GM12873 (cell line): ENCODE results near the gene GMPS.

Source experiments
- CTCF ChIP-seq: IDR thresholded peaks from 2 replicates; pipeline ENCODE4 v1.5.1; 2012; ENCODE audit warnings: low read depth, mild to moderate bottlenecking, moderate library complexity, low read length, control low read depth; ENCODE audit not compliant: insufficient read depth; ENCODE audit errors: missing control alignments

Gene GMPS

GRCh38 chr3:155949453-155950217 lies 79.2 kb downstream of the GMPS start:
- no peak for TF ChIP-seq CTCF

GRCh38 chr3:155956508-155957411 lies 86.3 kb downstream of the GMPS start:
- TF ChIP-seq CTCF: no peak

GRCh38 chr3:155957412-155957880 lies 87.0 kb downstream of the GMPS start:
- no peak for TF ChIP-seq CTCF

GRCh38 chr3:155958676-155959075 lies 88.2 kb downstream of the GMPS start:
- no peak for TF ChIP-seq CTCF

- no peak for TF ChIP-seq CTCF
Measured at GRCh38 chr3:155960060-155960459, 89.6 kb downstream of the GMPS start.

GRCh38 chr3:155963570-155963969 lies 93.1 kb downstream of the GMPS start:
- TF ChIP-seq CTCF: no peak

- TF ChIP-seq CTCF: no peak
Measured at GRCh38 chr3:155970398-155970797, 99.9 kb downstream of the GMPS start.
